GM21723 (cell line): ENCODE results near the gene DLGAP4.

ENCODE experiments used
- ATAC-seq: cut with Tn5 transposase; IDR thresholded peaks from one replicate; pipeline ENCODE4 v1.9.1; 2021; ENCODE audit warnings: mild to moderate bottlenecking, moderate library complexity; ENCODE audit not compliant: unreplicated experiment

The DLGAP4 gene

DNA sequence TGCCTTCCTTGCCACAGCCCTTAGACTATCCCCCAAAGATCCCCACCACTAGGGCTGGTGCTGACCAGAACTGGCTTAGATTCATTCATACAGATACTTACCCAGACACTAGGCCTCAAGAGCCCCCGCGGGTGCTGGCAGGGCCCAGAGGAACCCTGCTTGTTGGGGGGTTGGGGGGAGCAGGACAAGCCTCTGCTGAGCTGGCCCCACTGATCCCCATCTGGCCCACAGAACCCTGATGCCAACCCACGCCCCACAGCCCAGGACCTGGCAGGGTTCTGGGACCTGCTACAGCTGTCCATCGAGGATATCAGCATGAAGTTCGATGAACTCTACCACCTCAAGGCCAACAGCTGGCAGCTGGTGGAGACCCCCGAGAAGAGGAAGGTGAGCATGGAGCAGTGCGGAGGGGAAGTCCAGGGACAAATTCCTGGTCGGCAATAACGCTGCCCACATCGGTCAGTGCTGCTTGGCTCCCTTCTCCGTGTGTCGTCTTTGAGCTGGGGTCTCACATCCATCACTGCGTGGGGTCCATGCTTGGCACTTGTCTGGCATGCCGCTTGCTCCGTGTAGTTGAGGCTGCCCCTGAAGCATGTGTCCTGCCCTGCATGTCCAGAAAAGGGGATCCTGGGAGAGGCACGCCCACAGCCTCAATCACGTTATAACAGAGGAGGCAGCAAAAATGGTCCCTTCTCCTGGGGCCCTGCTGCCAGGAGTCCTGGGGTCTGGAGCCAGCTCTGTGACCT lies 219.7 kb downstream of the DLGAP4 start:
- no peak for ATAC-seq

- ATAC-seq, result no peak
These were observed 220.4 kb downstream of the DLGAP4 start for GRCh38 chr20:36526521-36527011.

DNA sequence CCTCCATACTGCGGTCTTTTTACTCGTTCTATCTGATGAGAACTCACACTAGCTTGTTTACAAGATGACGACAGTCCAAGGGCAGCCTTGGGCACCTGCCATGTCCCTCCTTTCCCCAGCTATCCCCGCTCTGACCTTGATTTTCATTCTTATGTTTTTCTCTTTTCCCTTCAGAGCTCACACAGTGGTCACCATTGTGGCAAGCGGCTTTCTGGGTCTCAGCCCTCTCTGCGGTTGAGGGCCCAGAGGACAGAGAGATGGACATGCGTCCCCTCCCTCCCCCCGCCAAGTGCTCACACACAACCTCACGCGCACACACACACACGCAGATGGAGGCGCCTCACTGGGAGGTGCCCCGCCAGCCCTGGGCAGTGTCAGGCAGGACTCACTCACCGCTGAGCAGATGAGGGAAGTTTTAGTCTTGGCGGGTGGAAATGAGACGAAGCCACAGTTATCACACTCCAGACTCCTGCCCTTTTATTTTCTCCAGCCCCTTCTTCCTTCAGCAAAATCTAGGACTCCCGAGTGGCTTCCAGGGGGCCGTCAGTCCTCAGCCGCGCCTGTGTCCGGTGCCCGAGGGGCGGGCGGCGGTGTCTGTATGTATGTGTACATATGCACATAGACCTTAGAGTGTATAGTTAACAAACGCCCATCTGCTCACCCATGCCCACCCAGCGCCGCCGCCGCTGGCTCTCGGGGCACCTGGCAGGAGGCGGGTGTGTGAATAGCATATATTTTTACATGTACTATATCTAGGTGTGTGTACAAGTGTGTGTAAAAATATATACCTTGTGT lies 221.4 kb downstream of the DLGAP4 start:
- ATAC-seq, result no peak

GRCh38 chr20:36528176-36528874 lies 222.2 kb downstream of the DLGAP4 start:
- no peak for ATAC-seq

DNA sequence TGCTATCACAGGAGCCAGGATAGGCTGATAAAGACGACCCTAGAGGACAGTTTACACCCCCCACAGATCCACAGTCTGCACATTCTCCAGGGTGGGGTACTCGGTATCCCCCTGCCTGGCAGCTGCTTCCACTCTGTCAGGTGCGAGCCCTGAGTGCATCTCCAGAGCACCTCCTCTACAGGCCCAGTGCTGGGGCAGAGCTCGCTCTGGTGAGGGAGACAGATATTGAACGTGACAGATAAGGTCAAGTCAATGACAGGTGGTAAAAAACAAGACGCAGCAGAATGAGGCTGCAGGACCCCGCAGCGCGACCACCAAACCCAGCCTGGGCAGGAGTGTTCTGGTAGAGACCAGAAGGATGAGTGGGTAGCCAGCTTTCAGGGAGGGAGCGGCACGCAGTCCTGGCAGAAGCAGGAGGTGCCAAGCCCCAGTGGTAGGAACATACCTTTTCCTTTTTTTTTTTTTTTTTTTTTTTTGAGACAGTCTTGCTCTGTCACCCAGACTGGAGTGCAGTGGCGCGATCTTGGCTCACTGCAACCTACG lies 222.8 kb downstream of the DLGAP4 start:
- no peak for ATAC-seq

DNA sequence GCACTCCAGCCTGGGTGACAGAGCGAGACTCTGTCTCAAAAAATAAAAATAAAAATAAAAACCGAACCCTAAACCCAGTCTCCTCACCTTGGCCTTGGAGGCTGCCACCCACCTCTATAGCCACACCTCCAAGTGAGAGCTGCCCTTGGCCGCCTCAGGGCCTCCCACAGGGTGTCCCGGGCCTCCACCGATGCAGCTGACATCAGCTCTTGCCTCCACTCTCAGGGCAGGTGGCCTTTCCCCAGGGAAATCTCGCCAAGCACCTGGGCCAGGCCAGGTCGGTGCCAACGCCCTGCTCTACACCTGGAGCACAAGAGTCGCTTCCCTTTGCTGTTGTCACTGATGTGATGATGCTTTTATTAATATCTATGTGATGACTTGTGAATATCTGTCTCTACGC lies 226.2 kb downstream of the DLGAP4 start:
- no peak for ATAC-seq

- no peak for ATAC-seq
These were observed 226.7 kb downstream of the DLGAP4 start for GRCh38 chr20:36532822-36533221.

GRCh38 chr20:36538026-36538722 lies 232.0 kb downstream of the DLGAP4 start:
- no peak for ATAC-seq

DNA sequence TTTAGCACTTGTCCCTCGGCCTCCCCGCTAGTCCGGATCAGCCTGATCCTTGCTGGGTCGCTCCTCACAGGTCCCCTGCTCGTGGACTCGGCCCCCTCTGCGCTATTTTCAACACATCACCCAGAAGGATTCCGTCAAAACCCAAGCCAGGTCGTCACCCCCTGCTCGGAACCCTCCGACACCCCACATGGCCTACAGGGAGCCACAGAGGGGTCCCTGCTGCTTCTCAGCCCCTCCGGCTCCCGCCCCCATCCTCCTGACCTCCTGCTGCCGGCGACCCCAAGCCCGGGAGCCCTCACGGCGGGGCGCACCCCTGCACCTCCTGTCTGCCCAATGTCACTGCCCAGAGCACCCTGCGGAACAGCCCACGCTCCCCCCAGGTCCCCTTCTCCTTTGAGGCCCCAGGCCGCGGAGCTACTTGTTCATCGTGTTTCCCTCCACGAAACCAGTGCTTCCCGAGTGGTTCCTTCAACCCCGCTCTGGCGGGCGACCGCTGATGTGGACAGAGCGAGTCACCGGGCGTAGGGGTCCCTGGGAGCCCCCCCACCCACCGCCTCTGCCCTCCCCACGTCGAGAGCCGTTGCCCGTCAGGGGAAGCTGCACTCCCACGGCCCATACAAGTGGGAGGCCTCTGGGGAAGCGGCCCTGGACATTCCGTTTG lies 234.5 kb downstream of the DLGAP4 start:
- no peak for ATAC-seq

DNA sequence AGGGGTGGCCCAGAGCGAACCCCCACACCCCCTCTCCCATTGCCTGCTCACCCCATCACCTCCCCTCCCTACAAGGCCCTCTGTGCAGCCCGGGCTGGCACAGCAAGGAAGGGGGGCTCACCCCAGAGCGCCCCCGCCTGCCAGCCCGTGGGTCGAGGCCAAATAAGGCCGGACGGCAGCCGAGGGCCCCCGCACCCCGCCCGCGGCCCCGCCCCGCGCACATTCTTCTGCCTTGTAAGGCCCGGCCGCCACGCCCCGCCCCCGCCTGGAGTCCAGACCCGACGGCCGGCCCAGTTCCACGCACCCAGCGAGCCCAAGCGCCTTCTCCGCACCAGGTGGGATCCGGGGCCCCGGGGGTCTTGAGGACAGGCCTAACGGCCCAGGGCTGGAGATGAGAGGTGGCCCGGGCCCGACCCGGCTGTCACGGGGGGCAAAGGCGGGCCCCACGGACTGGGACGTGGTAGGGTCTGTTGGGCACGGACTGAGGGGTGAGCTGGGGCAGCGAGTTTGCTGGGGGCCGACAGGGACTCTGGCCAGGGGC lies 235.2 kb downstream of the DLGAP4 start, which contains the start of gene MYL9:
MYL9 (plus strand) TSS at position 293 of the 541 bp plus-strand sequence. CDS start 3,366 bp downstream, outside the sequence.
- ATAC-seq, result no peak

- no peak for ATAC-seq
These were observed 235.8 kb downstream of the DLGAP4 start for GRCh38 chr20:36541768-36542488.

- no peak for ATAC-seq
These were observed 236.5 kb downstream of the DLGAP4 start for GRCh38 chr20:36542516-36543183.

GRCh38 chr20:36543184-36544133 lies 237.3 kb downstream of the DLGAP4 start:
- ATAC-seq, result no peak

DNA sequence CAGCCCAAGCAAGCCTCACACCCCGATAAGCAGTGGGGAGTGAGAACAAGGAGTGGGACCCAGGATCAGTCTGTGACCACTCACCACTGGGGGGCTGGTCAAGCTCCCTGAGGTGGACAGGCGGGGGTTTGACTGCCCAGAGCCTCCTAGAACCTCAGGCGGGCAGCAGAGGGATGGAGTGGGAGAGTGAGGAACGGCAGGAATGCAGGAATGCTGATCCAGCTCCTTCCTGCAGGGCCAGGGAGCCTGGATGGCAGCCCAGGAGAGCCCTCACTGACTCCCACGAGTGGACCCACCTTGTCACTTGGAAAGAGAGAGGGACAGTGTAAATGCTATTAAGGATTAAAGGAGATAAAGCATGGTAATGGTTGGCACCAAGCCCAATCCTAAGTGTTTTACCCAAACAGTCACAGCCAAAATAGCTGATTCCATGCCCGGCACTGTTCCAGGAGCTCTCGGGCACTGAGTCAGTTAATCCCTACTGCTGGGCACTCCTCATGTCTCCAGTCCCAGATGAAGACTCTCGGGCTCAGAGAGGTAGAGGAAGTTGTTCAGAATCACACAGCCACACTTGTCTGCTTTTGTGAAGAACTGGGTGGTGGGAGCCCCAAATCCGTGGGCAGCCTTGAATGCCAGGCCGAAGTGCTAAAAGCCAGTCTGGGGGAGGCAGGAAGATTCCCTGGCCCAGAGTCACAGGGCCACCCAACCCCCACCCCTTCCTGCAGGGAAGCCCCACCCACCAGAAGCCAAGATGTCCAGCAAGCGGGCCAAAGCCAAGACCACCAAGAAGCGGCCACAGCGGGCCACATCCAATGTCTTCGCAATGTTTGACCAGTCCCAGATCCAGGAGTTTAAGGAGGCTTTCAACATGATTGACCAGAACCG lies 238.2 kb downstream of the DLGAP4 start:
- ATAC-seq, result no peak

DNA sequence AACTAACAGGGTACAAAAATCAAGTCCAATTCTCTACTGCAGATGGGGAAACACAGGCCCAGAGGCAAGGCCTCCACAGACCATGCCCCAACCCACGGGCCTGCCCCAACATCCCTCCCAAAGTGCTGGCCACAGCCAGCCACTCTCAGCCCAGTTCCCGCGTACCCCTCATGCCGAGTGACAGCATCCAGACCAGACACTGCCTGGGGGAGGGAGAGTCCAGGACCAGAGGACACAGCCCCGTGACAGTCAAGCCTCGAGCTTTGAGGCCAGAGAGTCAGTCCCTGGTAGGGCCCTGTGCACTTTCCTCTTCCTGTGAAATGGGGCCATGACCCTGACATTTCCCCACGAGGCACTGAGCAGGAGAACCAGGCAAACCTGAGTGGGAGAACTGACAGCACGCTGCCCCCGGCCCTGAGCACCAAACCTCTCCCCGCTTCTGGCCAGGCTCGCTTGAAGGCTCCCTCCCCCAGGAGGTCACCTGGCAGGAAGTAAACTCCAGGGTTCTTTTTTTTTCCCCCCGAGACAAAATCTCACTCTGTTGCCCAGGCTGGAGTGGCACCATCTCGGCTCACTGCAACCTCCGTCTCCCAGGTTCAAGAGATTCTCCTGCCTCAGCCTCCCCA lies 240.1 kb downstream of the DLGAP4 start:
- ATAC-seq, result no peak
